Measurements from ENCODE around the gene AP1S1. TPM values are rescaled to one million over a fixed set of nuclear protein-coding genes. Genes with fewer than 3 reads are reported as not detected.
A peak's percentile ranks its signal among the peaks of the same experiment; 100 is the strongest.

The AP1S1 gene
- total and polyA plus RNA-seq, 9 of the 15 experiments (the other 6 are each of a cell fraction or from before 2014, with no cell fraction given): 4.4 to 149 (median 89.4) TPM

- TF ChIP-seq EWSR1 (IDR thresholded peaks at IDR 0.05; ENCODE audit: borderline replicate concordance, low read depth, partially characterized antibody) (no peak), ZNF717 (CRISPR knock-in tag; IDR thresholded peaks at IDR 0.05) (no peak), AFF4 (CRISPR knock-in tag; IDR thresholded peaks at IDR 0.05) (0 out of 2 replicates have a peak, but pooled peaks have one; percentile 63), KDM1A (IDR thresholded peaks at IDR 0.05) (peak; percentile 46 to 67; a peak in 3 of 4 replicates), FUS (optimal IDR thresholded peaks at IDR 0.05; ENCODE audit: low read depth, low read length) (no peak), NFYB (IDR thresholded peaks at IDR 0.05; ENCODE audit: extremely low read depth, insufficient read length) (no peak), ZNF668 (CRISPR knock-in tag; IDR thresholded peaks at IDR 0.05) (no peak), ZNF217 (CRISPR knock-in tag; IDR thresholded peaks at IDR 0.05) (no peak), SMARCB1 (IDR thresholded peaks at IDR 0.05; ENCODE audit: insufficient read length, low read depth) (peak; percentile 32), DPF2 (IDR thresholded peaks at IDR 0.05) (peak; percentile 100), ZNF24 (IDR thresholded peaks at IDR 0.05) (no peak), HNRNPL (IDR thresholded peaks at IDR 0.05; ENCODE audit: low read depth, low read length) (no peak), PCBP1 (IDR thresholded peaks at IDR 0.05; ENCODE audit: low read depth, low read length, poor library complexity, severe bottlenecking) (no peak), U2AF2 (optimal IDR thresholded peaks at IDR 0.05; ENCODE audit: low read depth, low read length) (no peak), DLX4 (CRISPR knock-in tag; IDR thresholded peaks at IDR 0.05) (no peak), PTBP1 (IDR thresholded peaks at IDR 0.05; ENCODE audit: low read depth, low read length) (no peak), GTF2A2 (tag; IDR thresholded peaks at IDR 0.05) (no peak), ZBTB7A (IDR thresholded peaks at IDR 0.05; ENCODE audit: borderline replicate concordance, control insufficient read depth, low read depth, low read length) (peak; percentile 100), TBL1XR1 (IDR thresholded peaks at IDR 0.05; ENCODE audit: low read length in 2 of 2) (peak; percentile 23 to 84; a peak in 3 of 4 replicates), GABPA (tag; conservative IDR thresholded peaks at IDR 0.05; ENCODE audit: low read depth) (peak; percentile 92), VEZF1 (CRISPR knock-in tag; IDR thresholded peaks at IDR 0.05) (peak; percentile 94), KDM5B (IDR thresholded peaks at IDR 0.05; ENCODE audit: insufficient replicate concordance, low read depth, low read length) (no peak), TAF15 (IDR thresholded peaks at IDR 0.05; ENCODE audit: low read depth, low read length) (no peak), STAG1 (CRISPR knock-in tag; IDR thresholded peaks at IDR 0.05; ENCODE audit: borderline replicate concordance) (no peak), POLR3G (IDR thresholded peaks at IDR 0.05; ENCODE audit: extremely low read depth, insufficient read length, insufficient replicate concordance) (no peak)
Observed at GRCh38 chr7:101138213-101138870, 15.9 kb upstream of the AP1S1 start (continued).
